Brain microvascular endothelial cell (primary cell): Measurements from ENCODE around the gene CDKL1.

Experiments used
- DNase-seq: peaks from one replicate; pipeline ENCODE4 v3.0.0-alpha.2; 2020
- H3K27ac ChIP-seq: fragments of 250-450 bp; sonication (Bioruptor Pico); 2 replicates; pipeline ENCODE4 v1.5.1; 2020; ENCODE audit warnings: mild to moderate bottlenecking, moderate library complexity
- H3K27me3 ChIP-seq: fragments of 250-450 bp; sonication (Bioruptor Pico); replicated peaks from 2 replicates; pipeline ENCODE4 v1.5.1; 2020; ENCODE audit warnings: mild to moderate bottlenecking
- H3K36me3 ChIP-seq: fragments of 250-450 bp; sonication (Bioruptor Pico); replicated peaks from 2 replicates; pipeline ENCODE4 v1.5.1; 2020; ENCODE audit warnings: mild to moderate bottlenecking
- H3K4me3 ChIP-seq: 2 replicates; pipeline ENCODE4 v1.5.1; 2011; ENCODE audit warnings: low read depth, mild to moderate bottlenecking, control low read depth, low read length, moderate library complexity
- CTCF ChIP-seq: IDR thresholded peaks from 2 replicates; pipeline ENCODE4 v1.5.1; 2011; ENCODE audit warnings: low read depth, mild to moderate bottlenecking, moderate library complexity, low read length, control low read depth, inconsistent platforms; ENCODE audit errors: missing control alignments
- in situ Hi-C: cut with HindIII; loops from 2 replicates; pipeline ENCODE4 v1.10.0; 2017; ENCODE audit warnings: low sequenced_read_pairs, low pct_ligation_motif_present

Gene CDKL1

GRCh38 chr14:50421499-50421898, 24.8 kb upstream of the CDKL1 start:
- Histone ChIP-seq H3K27me3 (no peaks in the 10 kb centered on the region), H3K36me3 (peaks cover 47% of the 10 kb centered on the region), H3K4me3 (no peak overlapping the region), H3K27ac (no peak overlapping the region)
- no peak for TF ChIP-seq CTCF
- in situ Hi-C loops: no loop called here
- no peak for DNase-seq

GRCh38 chr14:50417853-50418252, 21.2 kb upstream of the CDKL1 start:
- Histone ChIP-seq H3K27ac (no peak overlapping the region), H3K4me3 (no peak overlapping the region), H3K36me3 (peaks cover 32% of the 10 kb centered on the region), H3K27me3 (no peaks in the 10 kb centered on the region)
- in situ Hi-C loops: no loop called here
- no peak for TF ChIP-seq CTCF
- no peak for DNase-seq

- DNase-seq: no peak
- Histone ChIP-seq H3K27ac (no peak overlapping the region), H3K27me3 (no peaks in the 10 kb centered on the region), H3K36me3 (peaks cover 2% of the 10 kb centered on the region), H3K4me3 (no peak overlapping the region)
- in situ Hi-C loops: no loop called here
- no peak for TF ChIP-seq CTCF
These were observed 14.2 kb upstream of the CDKL1 start for GRCh38 chr14:50410921-50411320.

GRCh38 chr14:50410071-50410470, 13.4 kb upstream of the CDKL1 start:
- no peak for TF ChIP-seq CTCF
- H3K27ac ChIP-seq: no peak overlapping the region
- in situ Hi-C loops: no loop called here

GRCh38 chr14:50407111-50407812, 10.6 kb upstream of the CDKL1 start:
- no peak overlapping the region for H3K27ac ChIP-seq
- no peaks in the 10 kb centered on the region for H3K36me3 ChIP-seq
- no peaks in the 10 kb centered on the region for H3K27me3 ChIP-seq
- in situ Hi-C loops: no loop called here
- no peak for DNase-seq
- no peak for TF ChIP-seq CTCF
- H3K4me3 ChIP-seq: no peak overlapping the region

More at GRCh38 chr14:50410071-50410470, 13.4 kb upstream of the CDKL1 start:
- no peaks in the 10 kb centered on the region for H3K27me3 ChIP-seq
- H3K4me3 ChIP-seq: no peak overlapping the region
- H3K36me3 ChIP-seq: no peaks in the 10 kb centered on the region
- no peak for DNase-seq

- Histone ChIP-seq H3K27ac (no peak overlapping the region), H3K4me3 (no peak overlapping the region), H3K36me3 (no peaks in the 10 kb centered on the region), H3K27me3 (no peaks in the 10 kb centered on the region)
- in situ Hi-C loops: no loop called here
- TF ChIP-seq CTCF: no peak
- no peak for DNase-seq
These were observed 6.7 kb upstream of the CDKL1 start for GRCh38 chr14:50403419-50403818.
